GM06990 (cell line): Measurements from ENCODE around the gene DOCK9.

Experiments
- DNase-seq: peaks from one replicate; pipeline ENCODE4 v3.0.0-alpha.2; 2011; ENCODE audit not compliant: insufficient read length; ENCODE audit errors: extremely low read depth
- H3K27me3 ChIP-seq: replicated peaks from 2 replicates; pipeline ENCODE4 v1.6.0; 2011; ENCODE audit warnings: low read length; ENCODE audit not compliant: control insufficient read depth, insufficient read depth
- H3K36me3 ChIP-seq: 2 replicates; pipeline ENCODE4 v1.5.1; 2011; ENCODE audit warnings: low read length; ENCODE audit not compliant: control insufficient read depth, insufficient read depth
- H3K4me3 ChIP-seq: replicated peaks from 2 replicates; pipeline ENCODE4 v1.5.1; 2011; ENCODE audit warnings: low read depth, mild to moderate bottlenecking, control low read depth, low read length
- TF ChIP-seq, protein P1 (sequence below): IDR thresholded peaks from 2 replicates; pipeline ENCODE4 v1.5.1; 2011; ENCODE audit warnings: low read length, control low read depth, mild to moderate bottlenecking, inconsistent platforms; ENCODE audit not compliant: insufficient read depth, poor library complexity, severe bottlenecking

The DOCK9 gene

DNA sequence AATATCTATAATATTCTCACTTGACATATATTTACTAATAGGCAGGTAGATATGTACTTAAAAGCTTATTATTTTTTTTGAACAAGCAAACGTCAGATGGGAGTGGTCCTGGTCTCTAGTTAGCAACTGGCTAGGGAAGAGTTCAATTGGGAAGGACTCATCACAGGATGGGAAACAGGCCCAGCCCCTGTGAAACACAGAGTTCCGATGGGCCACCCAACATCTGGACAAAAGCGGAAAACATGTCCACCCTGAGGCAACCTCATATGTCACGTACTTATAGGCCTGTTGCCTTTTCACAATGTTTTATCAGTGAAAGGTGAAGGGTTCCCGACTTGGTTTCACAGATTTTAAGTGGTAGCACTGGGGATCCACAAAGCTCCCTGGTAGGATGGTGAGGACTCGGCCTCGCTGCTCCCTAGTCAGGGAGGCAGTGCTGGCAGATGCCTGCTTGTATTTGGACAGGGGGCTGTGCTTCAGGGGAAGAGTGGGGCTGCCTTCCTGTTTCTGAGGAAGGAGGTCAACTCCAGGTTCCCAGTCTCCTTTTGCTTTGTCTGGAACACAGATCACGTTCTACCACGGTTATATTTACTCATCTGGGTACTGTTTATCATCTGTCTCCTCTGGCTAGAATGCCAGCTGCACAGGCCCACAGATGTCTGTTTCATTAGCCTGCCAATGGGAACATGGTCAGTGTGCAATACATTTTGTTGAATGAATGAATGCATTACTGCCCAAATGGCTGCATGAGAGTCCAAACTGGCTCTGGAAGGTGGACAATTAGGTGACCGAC, 176.0 kb downstream of the DOCK9 start:
- DNase-seq: no peak
- Histone ChIP-seq H3K27me3 (no peaks in the 10 kb centered on the region), H3K4me3 (no peak overlapping the region), H3K36me3 (no peaks in the 10 kb centered on the region)
- TF ChIP-seq, protein P1, sequence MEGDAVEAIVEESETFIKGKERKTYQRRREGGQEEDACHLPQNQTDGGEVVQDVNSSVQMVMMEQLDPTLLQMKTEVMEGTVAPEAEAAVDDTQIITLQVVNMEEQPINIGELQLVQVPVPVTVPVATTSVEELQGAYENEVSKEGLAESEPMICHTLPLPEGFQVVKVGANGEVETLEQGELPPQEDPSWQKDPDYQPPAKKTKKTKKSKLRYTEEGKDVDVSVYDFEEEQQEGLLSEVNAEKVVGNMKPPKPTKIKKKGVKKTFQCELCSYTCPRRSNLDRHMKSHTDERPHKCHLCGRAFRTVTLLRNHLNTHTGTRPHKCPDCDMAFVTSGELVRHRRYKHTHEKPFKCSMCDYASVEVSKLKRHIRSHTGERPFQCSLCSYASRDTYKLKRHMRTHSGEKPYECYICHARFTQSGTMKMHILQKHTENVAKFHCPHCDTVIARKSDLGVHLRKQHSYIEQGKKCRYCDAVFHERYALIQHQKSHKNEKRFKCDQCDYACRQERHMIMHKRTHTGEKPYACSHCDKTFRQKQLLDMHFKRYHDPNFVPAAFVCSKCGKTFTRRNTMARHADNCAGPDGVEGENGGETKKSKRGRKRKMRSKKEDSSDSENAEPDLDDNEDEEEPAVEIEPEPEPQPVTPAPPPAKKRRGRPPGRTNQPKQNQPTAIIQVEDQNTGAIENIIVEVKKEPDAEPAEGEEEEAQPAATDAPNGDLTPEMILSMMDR: no peak

DNA sequence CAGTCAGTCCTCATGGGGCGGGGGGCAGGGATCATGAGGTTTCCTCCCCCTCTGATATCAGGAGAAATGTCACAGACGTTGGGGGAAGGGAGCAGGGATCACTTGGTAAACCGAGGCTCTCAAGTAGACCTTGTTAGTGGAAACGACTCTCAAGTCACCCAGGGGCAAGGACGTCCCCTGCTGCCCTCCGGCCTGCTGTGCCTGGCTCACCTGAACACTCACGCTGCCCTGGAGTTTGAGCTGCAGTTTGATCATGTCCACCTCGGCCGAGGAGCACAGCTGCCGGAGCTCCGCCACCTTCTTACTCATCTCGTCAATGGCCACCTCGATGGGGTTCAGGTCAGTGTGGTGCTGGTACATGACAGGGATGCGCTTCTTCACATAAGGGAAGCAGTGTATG, 177.8 kb downstream of the DOCK9 start:
- Histone ChIP-seq H3K4me3 (no peak overlapping the region), H3K36me3 (no peaks in the 10 kb centered on the region), H3K27me3 (no peaks in the 10 kb centered on the region)
- no peak for DNase-seq
- TF ChIP-seq, protein P1: no peak

DNA sequence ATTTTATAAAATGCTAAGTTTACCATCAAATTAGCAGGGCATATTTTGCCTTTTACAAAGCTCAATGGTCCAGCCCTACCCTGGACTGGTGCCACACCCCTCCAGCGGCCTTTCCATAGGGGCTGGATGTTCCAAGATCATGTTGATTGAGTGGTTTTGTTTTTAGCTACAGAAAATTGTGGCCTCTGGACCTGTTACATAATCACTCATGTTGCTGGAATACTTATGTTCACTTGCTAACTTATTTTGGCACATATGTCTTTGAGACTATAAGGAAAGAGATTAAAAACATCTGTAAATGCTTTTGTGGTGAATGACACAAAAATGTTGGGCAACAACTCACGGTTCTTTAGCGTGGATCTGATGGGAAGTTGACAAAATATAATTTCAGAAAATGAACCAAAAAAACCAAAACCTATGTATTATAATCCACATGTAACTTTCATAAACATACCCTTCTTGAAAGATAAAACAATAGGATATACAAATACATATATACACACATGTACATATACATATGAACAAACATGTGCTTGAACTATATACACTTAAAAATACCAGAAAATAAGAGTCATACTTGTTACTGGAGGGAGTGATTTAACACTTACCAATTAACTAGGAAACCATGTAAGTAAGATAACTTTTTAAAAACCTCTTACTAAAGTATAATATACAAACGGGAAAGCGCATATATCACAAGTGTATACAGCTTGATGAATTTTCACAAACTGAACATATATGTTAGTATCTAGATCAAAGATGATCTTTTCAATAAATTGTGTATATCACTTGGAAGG, 178.8 kb downstream of the DOCK9 start:
- DNase-seq: no peak
- Histone ChIP-seq H3K27me3 (no peaks in the 10 kb centered on the region), H3K4me3 (no peak overlapping the region), H3K36me3 (no peaks in the 10 kb centered on the region)
- TF ChIP-seq, protein P1: no peak

DNA sequence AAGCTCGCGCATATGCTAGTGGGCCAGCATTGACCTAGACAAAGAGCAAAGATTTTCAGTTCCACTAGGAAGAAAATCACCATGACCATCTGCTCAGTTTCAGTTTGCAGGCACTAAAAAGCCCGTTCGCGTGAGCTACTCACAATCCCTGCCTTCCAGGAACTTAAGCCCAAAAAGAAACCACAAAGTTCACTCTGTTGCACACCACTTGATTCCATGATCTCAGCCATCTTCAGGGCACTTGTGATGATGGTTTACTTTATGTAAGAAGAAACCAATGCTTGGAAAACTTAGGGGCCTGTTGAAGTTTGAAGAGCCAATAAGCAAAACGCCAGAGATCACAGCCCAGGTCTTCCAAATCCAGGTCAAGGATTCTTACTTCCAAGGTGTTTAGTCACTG, 180.4 kb downstream of the DOCK9 start:
- H3K27me3 ChIP-seq: no peaks in the 10 kb centered on the region
- DNase-seq: no peak
- TF ChIP-seq, protein P1: no peak
- no peaks in the 10 kb centered on the region for H3K36me3 ChIP-seq
- H3K4me3 ChIP-seq: no peak overlapping the region

DNA sequence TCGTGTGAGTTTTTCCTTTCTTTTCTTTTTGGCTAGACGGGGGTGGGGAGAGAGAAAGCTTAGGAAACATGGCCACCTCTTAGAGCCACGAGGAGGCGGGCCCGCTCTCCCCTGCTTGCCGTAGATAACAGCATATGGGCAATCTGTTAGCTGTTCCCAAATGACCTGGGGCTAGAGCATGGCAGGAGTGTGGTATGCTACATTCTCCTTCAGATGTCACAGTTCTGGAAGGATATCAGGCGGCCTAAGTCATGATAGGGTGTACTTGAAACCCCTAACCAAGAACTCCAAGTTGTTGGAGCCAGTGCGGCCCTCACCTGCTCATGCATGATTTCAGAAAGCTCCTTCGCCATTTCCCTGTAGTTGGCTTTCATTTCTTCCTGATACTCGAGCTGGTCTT, 181.1 kb downstream of the DOCK9 start:
- no peak for DNase-seq
- H3K27me3 ChIP-seq: no peaks in the 10 kb centered on the region
- H3K36me3 ChIP-seq: no peaks in the 10 kb centered on the region
- no peak overlapping the region for H3K4me3 ChIP-seq
- TF ChIP-seq, protein P1: no peak
